Stimulated activated CD8-positive, alpha-beta memory T cell treated with anti-CD3 and anti-CD28 coated beads, Interleukin-4, amount 100 ng/mL, for 1 hour (primary cell): Measurements from ENCODE around the gene PKNOX2.
"Not testable (repeated sequence)": the region's sequence is repeated elsewhere in the genome, so short reads cannot be mapped to it uniquely, and the experiment has no call there.

ENCODE experiments used
- DNase-seq, 2 donors: peaks; one replicate each; pipeline ENCODE4 v3.0.0-alpha.2; 2020; ENCODE audit warnings: low read depth in 2 of 2, low spot score in 1 of 2

The PKNOX2 gene

DNA sequence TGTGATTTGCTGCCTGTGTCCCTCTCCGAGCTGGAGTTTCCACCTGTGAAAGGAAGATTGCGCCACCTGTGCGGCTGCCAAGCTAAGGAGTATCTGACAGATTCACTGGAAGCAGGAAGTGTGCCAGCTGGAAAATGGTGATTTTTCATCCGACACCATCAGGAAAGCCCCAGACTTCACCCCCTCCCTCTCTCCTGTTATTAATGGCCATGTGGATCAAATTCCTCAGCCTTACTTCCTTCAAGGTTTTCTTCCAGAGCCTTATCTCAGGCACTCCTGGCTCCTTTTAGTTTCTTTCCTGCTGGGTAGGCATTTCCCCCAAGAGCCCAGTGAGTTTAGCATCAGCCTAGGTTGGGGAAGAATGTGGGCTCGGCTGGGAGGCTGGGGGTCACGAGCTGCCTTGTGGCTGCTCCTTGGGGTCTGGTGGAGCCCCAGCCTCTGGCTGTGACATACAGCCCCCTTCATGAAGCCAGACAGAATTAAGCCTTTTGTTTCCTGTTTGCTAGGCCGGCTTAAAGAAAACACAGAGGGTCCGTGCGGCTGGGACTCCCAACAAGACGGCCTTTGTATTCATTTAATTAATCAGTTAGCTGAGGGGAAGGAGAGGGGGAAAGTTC lies 37.1 kb downstream of the PKNOX2 start:
- DNase-seq, result no peak

DNA sequence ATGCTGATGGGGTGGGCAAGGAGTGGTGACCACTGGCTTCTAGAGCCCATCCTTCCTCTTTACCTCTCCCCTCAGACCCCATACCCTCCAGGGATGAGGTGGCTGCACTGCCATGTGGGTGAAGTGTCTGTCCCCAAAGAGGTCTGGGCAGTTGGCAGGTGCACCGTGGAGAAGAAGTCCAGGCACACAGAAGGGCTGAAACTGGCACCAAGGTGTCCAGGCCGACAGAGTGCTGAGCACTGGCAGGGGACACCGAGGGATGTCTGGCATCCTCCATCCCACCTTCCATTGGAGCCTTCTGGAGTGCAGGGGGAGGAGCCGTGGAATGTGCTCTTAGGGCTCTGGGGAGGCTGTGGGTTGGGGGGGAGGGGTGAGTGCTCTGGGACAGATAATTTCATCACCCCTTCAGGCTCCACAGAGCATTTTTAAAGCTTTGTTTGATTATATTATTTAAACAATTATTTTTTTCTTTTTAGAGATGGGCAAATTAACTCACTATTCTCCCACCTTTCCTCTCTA lies 37.9 kb downstream of the PKNOX2 start:
- DNase-seq, result no peak

DNA sequence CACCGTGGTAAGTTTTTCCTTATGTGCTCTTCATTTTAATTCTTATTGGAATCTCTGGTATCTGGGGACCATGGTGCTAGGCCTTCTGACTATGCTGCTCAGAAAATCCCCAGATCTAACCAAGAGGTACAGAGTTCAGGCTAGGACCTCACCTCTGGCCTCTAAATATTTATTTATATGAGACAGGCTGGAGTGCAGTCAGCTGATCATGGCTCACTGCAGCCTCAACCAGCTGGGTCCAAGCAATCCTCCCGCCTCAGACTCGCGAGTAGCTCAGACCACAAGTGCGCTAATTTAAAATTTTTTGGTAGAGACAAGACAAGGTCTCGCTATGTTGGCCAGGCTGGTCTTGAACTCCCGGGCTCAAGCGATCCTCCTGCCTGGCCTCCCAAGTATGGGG lies 38.4 kb downstream of the PKNOX2 start:
- DNase-seq, result no peak

DNA sequence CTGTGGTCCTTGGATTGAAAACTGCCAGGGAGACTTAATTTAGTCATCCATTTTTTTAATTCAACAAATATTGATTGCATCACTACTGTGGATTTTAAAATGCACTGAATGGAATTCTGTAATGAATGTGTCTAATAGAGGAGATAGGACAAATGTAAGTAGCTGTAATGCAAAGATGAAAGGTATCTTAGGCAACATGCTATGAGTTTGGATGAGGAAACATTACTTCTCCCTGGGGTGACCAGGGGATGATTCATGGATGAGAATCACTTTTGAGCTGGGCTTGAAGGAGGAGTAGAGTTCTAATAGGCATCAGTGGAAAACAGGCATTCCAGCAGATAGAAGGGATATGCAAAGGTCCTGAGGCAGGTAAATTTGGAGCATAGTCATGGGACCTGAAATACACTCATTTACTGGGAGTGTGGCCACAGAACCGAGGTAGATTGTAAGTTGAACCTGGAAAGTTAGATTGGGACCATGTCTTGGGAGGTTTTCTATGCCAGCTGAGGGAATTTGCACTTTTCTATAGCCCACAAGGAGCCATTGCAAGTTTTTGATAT lies 43.4 kb downstream of the PKNOX2 start:
- DNase-seq, result no peak

DNA sequence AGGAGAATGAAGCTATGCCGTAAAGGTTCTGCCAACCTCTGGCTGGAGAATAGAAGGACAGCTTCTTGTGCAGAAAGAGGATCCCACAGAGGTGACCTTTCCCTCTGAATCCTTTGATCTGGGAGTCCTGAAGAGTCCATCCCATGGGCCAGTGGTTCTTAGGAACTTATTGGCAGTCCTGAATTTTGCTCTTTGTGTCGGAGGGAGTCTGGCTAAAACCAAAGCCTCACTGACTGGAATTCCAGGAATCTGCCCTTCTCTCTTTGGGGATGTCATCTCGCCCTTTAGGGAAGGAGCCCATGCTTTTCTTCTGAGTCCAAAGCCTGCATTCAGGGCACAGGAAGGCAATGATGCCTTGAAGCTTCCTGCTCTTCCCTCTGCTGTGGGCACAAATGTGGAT lies 45.5 kb downstream of the PKNOX2 start:
- DNase-seq, result no peak

DNA sequence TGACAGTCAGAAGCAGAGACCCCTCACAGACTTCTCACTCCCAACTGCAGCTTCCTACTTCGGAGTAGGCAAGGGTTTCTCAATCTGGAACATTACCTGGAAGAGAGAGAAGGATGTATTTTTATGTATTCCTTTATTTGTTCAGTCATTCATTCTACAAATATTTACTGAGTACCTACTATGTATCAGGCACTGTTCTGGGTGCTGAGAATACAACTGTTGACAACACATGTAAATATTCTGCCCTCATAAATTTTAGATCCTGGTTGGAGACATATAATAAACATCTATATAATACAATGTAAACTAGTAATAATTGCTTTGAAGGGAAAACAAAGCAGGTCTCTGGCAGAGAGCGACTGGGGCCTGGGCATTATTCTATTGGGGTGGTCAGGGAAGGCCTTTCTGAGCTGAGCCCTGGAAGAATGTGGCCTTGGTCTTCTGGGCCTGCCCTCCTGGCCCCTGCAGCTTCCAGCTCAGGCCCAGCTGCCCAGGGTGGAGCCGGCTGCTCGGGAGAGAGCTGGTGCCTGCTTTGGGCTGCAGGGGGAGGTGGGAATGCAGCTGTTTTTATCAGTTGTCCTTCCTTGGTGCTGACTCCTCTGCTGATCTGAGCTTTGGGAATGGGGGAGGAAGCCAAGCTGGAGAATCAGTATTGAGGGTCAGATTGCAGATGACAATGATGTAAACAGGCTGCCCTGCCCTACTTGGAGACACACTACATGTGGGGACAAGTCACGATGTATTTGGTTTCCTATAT lies 46.8 kb downstream of the PKNOX2 start:
- DNase-seq, result no peak

DNA sequence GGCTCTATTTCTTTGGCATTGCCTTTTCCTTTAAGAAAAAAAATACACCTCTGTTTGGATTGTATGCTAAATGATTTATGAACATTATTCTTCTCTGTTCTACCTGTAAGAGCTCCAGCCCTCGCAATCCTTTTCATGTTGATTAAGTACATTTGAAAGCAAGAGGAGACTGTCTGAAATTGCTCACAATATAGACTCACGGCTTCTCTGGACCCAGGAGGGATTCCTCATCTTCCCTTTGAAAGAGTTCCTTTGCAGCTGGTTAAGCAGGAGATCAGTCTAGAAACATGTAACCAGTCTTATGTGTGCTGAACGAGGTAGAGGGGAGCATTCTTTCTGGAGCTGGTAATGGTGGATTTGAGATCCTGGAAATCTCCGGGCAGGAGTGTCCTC lies 47.4 kb downstream of the PKNOX2 start:
- DNase-seq, result no peak

DNA sequence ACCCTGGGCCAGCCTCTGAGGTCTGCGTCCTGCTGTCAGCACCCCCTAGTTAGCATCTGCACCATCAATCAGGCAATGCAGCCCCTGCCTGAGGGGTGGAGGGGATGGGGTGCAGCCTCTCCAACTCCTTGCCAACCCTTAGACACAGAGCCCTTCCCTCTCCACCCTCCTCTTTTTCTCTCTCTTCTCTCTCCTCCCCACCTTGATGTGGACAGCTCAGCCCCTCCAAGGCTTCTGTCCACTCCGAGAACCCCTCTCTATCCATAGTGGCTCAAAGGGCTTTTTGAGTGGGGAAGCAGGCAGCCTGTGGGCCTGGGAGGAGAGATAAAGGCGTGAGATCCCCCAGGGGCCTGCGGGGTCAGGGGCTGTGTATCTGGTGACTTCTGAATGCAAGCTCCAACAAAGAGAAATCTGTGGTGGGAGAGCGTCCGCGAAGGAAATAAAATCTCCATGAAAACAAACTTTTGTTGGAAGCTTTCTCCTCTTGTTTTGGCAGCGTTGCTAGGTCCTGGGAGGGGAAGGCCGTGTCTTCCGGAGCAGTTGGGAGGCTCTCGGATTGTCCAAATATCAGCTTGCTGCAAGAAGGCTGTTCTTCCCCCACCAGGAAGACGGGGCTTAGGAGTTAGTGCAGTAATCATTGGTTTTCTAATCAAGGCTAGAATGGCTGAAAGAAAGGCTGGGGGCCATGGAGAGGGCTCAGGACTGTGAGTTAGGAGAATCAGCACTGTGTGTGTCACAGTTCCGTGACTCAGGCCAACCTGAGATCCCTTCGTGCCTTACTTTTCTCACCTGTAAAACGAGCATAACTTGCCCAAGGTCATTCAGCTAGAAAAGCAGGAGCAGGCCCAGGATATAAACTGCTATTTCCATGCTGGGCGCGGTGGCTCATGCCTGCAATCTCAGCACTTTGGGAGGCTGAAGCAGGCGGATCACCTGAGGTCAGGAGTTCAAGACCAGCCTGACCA lies 50.3 kb downstream of the PKNOX2 start:
- DNase-seq, result no peak

DNA sequence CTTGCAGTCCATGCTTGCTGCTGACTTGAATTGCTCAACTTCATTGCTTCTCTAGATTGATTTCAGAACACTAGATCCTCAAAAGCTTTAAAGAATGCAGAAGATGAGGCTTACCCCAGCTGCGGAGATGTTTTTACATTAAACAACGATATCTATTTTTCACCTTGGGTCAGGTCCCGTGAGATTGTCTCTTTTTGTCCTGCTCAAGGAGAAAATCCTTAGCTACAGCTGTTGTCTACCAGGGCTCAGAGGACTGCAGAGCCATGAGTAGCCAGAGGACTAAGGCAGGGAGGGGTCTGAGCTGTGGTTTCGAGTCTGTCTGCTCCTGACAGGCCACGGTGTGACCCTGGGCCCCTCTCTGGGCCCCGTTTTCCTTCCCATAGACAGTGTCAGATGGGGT lies 51.4 kb downstream of the PKNOX2 start:
- DNase-seq, result no peak

DNA sequence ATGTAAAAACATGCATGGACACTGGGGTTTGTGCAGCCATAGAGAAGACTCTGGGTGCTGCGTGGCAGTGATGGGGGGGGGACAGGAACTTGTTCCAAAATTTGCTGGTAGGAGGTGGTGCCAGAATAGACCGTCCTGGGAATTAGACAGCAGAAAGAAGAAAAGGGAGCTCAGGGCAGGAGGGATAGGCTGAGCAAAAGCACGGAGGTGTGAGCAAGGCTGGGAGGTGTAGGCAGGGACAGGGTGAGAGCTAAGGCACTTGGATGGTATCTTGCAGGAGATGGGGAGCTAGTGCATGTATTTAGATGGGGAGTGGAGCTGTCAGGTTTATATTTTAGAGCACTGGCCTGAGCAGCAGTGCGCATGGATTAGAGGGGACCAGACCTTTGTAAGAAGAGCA lies 53.8 kb downstream of the PKNOX2 start:
- DNase-seq, result no peak

DNA sequence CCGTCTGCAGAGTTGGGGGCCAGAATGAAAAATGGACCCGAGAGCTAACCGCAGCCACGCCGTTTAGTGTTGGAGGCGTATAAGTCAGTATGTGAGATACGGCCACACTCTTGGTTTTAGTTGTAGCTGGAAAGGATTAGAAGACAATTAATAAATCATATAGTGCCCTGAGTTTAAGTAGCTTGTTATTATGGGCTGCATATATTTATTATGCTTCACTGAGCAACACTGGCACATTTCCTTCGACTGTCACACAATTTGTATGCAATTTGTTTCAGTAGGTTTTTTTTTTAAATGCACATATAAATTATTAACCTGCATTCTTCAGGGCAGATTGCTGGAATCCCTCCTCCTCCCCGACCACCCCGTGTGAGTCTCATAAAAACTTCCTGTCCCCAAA lies 56.9 kb downstream of the PKNOX2 start:
- DNase-seq, result no peak

DNA sequence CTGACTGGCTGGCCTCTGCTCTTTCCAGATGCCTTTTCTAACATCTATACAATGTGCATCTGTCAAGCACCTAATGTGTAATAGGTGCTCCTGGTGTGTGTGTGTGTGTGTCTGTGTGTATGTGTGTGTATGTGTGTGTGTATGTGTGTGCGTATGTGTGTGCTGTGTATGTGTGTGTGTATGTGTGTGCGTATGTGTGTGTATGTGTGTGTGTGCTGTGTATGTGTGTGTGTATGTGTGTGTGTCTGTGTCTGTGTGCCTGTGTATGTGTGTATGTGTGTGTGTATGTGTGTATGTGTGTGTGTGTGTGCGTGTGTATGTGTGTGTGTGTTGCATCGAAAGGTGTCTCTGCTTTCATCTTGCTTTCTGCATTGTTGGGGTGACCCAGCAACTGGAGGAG lies 57.9 kb downstream of the PKNOX2 start:
- DNase-seq, result no peak

DNA sequence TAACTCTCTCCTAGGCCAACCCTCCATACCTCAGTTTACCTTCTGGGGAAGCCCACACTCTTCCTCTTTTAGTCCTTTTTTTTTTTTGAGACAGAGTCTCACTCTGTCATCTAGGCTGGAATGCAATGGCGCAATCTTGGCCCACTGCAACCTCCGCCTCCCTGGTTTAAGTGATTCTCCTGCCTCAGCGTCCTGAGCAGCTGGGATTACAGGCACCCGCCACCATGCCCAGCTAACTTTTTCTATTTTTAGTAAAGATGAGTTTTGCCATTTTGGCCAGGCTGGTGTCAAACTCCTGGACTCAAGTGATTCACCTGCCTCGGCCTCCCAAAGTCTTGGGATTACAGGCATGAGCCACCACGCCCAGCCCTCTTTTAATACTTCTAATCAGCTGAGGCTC lies 58.6 kb downstream of the PKNOX2 start:
- not testable (repeated sequence) for DNase-seq

DNA sequence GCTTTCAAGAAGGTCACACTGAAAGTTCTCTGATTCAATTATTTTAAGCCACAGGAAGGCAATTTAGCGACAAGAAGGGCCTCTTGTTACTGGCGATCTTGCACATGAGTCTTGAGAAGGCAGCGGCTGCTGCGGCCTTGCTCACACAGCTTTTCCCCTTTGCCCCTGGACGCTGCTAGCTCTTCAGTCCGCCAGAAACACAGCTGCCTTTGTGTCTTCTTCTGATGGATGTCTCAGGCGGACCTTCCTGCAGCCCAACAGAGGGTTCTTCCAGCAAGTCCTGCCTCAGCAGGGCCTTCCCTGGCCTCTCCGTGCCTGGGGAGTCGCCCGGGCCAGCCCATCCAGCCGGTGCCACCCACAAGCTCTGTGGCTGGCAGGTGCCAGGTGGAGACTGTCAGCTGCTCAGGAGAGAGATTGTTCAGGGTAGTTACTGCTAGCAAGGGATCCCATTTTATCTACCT lies 59.4 kb downstream of the PKNOX2 start:
- no peak for DNase-seq

DNA sequence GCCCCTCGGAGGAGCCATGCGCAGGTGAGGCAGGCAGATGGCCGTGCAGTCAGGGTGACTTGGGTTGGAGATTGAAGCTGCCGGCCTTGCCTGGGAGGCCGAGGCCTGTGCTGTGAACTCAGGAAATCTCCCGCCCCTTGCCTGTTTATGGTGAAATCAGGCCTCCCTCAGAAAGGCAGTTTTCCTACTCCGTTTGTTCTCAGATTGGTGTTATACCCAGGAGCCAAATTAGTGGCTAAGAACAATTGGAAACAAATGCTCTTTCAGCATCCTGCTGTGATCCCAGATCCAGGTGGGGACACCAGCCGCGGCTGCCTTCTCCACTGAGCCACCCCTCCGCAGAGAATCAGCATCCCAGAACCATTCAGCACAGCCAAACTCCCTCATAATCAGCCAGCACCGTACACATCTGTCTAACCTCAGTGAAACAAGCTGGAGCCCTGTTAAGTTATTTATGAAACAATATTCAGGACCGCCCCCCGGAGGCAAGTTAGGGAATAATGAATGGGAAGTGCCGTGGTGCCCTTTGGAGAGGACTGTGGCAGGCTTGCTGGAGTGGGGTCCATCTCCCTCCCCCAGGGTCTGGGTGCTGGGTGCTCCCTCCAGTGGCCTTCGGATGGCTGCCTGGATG lies 60.0 kb downstream of the PKNOX2 start:
- no peak for DNase-seq

DNA sequence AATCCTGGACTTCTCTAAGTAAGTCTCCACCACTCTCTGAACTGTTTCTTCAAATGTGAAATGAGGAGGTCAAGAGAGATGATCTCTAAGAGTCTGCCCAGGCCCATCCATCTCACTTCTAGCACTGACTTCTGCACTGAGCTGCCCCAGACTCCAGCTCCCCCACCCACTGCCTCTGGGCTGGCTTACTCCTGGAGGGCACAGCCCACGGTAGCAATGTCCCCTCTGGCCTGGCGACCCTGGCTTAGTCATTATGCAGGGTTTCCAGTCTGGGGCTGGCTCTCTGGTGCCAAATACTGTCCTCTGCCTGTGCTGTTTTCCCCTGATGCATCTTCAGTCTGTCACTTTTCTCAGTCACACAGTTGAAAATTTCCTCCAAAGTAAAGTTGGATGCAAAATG lies 60.9 kb downstream of the PKNOX2 start:
- DNase-seq, result no peak

DNA sequence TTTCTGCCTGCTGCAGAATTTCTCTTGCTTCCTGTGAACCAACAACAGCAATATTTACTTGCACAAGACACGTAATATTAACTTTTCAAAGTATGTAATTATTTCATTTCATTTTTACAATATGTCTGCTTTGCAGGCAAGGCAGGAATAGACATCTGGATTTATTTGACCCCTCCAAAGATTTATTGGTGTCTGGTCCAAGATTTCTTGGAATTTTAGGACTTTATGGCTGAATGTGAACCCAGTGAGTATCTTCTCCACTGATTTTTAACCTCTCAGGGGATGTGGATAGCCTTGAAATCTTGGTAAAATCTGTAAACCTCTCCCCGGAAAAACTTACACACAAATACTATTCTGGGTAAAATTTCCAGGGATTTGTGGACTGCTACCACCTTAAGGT lies 61.5 kb downstream of the PKNOX2 start:
- DNase-seq, result no peak

DNA sequence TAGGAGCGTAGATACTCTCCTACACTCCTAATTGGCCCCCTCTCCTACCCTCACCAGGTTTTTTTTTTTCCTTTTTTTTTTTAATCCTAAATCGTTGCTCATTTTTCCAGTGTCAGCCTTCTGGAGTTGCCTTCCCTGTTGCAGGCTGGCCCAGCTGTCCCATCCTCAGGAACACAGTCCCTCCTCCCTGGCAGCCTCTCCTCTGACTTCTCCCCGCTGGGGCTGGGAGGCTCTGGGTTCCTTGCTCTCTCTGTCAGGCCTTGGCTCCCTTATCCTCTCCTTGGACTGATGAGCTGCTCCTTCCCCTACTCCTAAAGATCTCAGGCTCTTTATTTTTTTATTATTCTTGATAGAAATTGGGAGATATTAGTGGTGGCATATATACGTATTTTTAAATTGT lies 62.2 kb downstream of the PKNOX2 start:
- DNase-seq, result no peak

DNA sequence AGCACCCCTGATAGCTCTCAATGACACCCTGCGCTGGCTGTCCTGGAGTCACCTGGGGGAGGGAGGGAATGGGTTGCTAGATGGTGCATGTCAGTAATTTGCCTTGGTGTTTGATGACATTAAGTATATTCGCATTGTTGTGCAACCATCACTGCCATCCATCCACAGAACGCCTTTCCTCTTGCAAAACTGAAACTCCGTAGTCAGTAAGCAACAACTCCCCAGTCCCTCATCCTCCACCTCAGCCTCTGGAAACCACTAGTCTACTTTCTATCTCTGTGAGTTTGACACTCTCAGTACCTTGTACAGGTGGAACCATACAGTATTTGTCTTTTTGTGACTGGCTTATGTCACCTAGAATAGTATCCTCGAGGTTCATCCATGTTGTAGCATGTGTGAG lies 62.6 kb downstream of the PKNOX2 start:
- no peak for DNase-seq

DNA sequence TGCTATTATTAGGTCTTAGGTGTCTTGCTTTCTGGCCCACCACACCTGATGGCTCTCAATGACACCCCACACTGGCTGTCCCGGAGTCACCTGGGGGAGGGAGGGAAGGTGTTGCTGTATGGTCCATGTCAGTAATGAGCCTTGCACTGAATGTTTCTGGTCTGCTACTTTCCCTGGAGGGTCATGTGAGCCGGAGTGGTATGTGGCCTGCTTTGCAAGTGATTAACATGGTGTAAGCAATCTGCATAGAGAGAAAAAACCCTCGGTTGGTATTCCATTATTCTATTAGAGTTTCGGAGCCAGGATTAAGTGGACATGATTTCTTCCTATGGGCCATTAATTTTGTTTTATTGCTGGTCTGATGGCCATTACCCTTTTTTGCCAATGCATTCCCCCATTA lies 63.9 kb downstream of the PKNOX2 start:
- no peak for DNase-seq

DNA sequence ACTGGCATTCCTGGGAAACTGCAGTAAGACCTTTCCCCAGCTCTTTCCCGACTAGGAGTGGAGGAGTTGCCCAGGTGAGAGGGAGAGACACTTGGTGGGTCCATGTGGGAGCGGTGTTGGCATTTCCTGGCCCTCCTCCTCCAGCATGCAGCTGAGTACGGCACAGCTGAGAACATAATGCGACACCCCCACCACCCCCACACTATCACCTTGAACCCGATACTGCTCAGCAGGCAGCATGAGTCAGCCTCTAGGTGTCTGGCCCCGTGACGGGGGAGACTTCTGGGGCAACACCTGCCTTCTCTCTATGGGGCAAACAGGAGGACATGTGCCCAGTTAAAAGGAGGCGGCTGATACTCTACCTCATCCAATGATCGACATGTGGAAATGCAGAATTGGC lies 64.4 kb downstream of the PKNOX2 start:
- no peak for DNase-seq
